Subcutaneous adipose tissue (tissue), 4 donors: ENCODE measurements around the gene GABBR2. TPM values are rescaled to one million over a fixed set of nuclear protein-coding genes. Genes with fewer than 3 reads are reported as not detected.

Experiments used
- total RNA-seq, 4 donors: library from RNA; depleted of rRNA; stranded (reverse); fragments of >200 nt; gene quantifications; one replicate each; pipeline ENCODE4 v1.1.0, GENCODE V29; 2016
- TF ChIP-seq, protein P1 (sequence below): fragments of 450-650 bp; IDR thresholded peaks from one replicate; pipeline ENCODE4 v1.5.1; 2016; ENCODE audit warnings: low read depth, mild to moderate bottlenecking, control low read depth, antibody characterized with exemption, moderate library complexity

The GABBR2 gene
- total RNA-seq, 4 donors from 2014 or later, result not detected

DNA sequence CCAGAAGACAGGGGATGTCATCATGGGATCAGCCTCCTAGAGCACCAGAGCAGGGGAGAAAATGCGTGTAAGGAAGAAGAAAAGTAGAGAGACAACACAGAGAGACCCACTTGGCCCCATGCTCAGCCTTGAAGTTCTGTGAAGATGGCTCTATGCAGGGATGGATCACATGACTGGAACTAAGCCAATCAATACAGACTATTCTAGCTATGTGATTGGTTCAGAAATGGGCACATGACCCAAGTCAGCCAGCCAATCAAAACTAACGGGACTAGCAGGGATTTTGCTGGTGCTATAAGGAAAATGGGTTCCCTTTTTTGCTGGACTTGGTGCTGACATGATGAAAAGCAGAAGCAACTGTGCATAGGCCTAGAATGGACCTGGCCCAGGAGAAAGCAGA lies 280.3 kb downstream of the GABBR2 start:
- TF ChIP-seq, protein P1, sequence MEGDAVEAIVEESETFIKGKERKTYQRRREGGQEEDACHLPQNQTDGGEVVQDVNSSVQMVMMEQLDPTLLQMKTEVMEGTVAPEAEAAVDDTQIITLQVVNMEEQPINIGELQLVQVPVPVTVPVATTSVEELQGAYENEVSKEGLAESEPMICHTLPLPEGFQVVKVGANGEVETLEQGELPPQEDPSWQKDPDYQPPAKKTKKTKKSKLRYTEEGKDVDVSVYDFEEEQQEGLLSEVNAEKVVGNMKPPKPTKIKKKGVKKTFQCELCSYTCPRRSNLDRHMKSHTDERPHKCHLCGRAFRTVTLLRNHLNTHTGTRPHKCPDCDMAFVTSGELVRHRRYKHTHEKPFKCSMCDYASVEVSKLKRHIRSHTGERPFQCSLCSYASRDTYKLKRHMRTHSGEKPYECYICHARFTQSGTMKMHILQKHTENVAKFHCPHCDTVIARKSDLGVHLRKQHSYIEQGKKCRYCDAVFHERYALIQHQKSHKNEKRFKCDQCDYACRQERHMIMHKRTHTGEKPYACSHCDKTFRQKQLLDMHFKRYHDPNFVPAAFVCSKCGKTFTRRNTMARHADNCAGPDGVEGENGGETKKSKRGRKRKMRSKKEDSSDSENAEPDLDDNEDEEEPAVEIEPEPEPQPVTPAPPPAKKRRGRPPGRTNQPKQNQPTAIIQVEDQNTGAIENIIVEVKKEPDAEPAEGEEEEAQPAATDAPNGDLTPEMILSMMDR, result no peak

DNA sequence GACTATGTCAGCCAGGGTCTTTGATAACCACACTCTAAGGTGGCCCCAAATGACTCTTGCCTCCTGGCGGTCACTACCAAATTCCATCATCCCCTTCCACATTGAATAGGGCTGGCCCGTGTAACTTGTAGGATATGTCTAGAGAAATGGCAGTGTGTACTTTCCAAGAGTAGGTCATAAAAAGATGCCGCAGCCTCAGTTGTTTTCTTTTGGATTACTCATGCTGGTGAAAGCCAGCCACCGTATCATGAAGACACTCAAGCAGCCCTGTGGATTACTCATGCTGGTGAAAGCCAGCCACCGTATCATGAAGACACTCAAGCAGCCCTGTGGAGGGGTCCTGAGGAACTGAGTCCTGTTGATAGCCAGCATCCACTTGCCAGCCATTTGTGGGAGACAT lies 281.2 kb downstream of the GABBR2 start:
- TF ChIP-seq, protein P1, result no peak

DNA sequence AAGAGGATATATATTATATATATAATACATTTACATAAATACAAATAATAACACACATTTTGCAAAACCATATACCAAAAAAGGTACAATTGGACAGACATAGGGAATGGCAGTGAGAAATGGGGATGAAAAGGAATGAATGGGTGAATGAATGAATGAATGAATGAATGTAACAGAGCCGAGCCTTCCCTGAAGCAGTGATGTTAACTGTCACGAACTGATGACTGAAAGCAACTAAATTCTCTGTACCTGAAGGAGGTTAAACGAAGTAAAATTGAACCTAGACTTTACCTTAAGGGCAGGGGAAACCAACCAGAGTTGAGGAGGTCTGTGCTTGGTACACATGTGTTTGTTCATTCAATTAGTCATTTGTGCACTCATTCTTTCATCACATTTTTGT lies 283.7 kb downstream of the GABBR2 start:
- TF ChIP-seq, protein P1, result no peak

DNA sequence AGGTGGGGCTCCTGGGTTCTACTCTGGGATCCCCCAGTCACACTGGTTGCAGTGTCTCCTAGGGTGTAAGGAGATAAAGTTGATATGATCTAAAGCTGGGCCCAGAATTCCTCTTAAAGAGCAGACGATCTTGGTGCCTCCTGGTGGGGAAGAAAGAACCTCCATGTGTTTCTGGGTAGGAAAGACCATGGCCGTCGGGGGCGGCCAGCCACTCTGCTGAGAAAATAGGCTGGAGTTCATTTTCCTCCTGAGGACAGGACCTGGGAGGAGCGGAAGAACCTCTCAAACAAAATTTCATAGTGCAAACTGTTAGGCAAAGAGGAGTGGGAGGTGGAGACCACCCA lies 289.5 kb downstream of the GABBR2 start:
- TF ChIP-seq, protein P1, result no peak

DNA sequence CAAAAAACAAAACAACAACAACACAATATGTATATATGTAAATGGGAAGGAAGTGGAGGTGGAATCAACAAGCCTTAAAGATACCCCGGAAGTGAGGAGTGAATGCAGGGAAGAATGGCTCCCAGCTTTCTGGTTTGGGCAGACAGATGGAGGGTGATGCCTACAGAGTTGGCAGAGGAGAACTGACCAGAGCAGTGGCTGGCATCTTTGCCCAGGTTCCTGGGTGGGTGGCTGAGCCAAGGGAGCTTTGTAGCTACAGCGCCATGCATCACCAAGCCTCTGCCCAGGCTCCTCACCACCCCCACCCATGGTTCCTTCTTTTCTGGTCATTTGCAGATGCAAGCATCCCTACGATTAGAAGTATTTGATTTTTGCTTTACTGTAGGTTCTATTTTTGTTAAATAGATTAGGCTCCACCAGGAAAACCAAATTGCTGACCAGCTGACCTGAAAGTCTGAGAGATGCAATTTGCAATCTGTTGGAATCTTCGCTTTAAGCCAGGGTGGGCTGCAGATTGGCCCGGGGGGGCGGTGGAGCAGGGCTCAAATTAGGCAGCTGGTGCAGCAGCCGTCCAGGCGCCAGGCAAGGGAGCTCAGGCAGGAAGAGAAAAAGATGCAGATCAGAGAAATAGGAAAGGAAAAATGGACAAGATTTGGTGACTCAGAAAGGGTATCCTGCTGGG lies 290.0 kb downstream of the GABBR2 start:
- TF ChIP-seq, protein P1, result no peak

DNA sequence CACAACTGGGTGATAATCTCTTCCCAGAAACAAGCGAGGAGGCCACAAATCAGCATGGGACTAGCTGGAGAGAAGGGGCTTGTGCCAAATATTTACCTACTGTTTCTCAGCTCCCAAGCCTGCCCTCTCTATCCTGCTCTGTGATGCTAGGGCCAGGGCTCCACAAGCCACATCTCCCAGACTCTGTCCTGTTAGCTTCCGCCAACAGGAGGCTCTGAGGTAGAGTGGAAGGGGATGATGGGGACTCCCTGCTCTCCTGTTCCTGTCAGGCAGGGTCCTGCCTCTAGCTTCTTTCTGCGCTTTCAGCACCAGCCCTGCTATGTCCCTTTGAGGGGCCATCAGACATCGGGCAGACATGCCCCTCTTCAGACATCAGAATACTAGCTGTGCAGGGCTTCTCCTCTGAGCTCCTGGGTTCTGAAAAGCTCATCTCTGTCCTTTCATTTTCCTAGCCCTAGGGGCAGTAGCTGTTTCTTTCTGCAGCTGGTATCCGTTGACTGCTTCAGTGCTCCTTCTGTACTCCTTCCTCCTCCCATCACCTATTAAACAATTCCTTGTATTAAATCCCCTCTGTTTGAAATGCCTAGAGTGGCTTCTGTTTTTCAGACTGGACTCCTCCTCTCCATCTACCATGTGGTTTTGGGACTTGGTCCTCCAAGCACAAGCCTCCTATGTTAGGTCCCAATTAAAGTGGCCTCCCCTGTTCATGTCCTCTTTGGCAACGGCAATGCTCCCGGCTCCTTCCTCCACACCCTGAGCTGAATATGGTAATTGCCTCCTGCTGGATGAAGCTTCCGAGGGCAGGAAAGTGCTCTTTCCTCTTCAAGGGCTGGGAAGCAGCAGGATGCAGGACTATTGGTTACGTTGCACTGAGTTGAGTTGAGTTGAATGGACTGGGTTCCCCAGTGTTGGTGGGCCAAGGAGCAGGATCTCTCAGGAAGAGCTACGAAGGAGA lies 292.2 kb downstream of the GABBR2 start:
- TF ChIP-seq, protein P1, result no peak

DNA sequence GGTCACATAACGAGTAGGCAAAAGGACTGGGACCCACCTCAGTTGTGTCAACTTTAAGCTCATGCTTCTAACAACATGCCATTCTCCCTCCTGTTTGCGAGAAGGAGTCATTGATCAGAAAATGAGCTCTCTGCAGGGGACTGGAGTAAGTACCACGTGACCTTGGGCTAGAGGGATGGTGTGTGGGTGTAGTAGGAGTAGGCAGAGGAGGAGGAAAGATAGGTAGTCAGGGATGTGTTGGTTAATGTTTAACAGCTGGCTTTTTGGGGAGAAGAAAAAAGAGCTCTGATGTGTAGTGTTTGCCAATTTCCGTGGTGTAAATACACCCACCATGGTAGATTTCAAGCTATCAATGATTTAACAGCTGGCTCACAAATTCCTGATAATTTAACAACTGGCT lies 293.0 kb downstream of the GABBR2 start:
- TF ChIP-seq, protein P1, result no peak
